H1 (cell line): ENCODE data around the gene COL6A3. TPM values are rescaled to one million over a fixed set of nuclear protein-coding genes. Genes with fewer than 3 reads are reported as not detected.

Experiments
- CTCF ChIA-PET: fragments of 300-600 bp; sonication (Branson Sonifier 250); formaldehyde crosslinking; loops from one replicate; lab custom pipeline; 2021; ENCODE audit not compliant: partially characterized antibody; lab: Charles Lee
- POLR2A ChIA-PET: fragments of 300-600 bp; sonication (Branson Sonifier 250); formaldehyde crosslinking; loops from one replicate; lab custom pipeline; 2021; ENCODE audit warnings: inconsistent platforms; ENCODE audit not compliant: partially characterized antibody; lab: Charles Lee
- DNase-seq, 2 experiments: peaks; one replicate each; pipeline versions ENCODE4 v3.0.0 to v3.0.0-alpha.2; 2010 to 2022; ENCODE audit warnings: low spot score in 2 of 2, low read depth in 1 of 2, mixed read lengths in 1 of 2
- FAIRE-seq: peaks from 2 replicates; lab custom pipeline; 2011; peaks lifted over from hg19 to GRCh38; lab: Jason Lieb, UNC
- H2AFZ ChIP-seq: 2 replicates; pipeline ENCODE4 v1.8.1; 2012; ENCODE audit warnings: low read length, inconsistent platforms
- H2AK5ac ChIP-seq: 2 replicates; pipeline ENCODE4 v1.6.1; 2013; ENCODE audit warnings: low read depth, low read length
- H2BK120ac ChIP-seq: replicated peaks from 2 replicates; pipeline ENCODE3; 2013; ENCODE audit warnings: low read depth, low read length, inconsistent platforms
- H2BK12ac ChIP-seq: 2 replicates; pipeline ENCODE4 v1.6.1; 2013; ENCODE audit warnings: low read depth, low read length
- H2BK15ac ChIP-seq: 2 replicates; pipeline ENCODE4 v1.6.1; 2013; ENCODE audit warnings: low read length
- H2BK20ac ChIP-seq: 2 replicates; pipeline ENCODE4 v1.6.1; 2013; ENCODE audit warnings: low read length
- H2BK5ac ChIP-seq: 2 replicates; pipeline ENCODE4 v1.6.1; 2013; ENCODE audit warnings: low read depth, low read length
- H3K14ac ChIP-seq: 2 replicates; pipeline ENCODE4 v1.6.1; 2013; ENCODE audit warnings: inconsistent platforms; ENCODE audit not compliant: insufficient read length
- H3K18ac ChIP-seq: 2 replicates; pipeline ENCODE4 v1.6.1; 2013; ENCODE audit warnings: low read length; ENCODE audit errors: extremely low read depth
- H3K23ac ChIP-seq: 2 replicates; pipeline ENCODE4 v1.6.1; 2013; ENCODE audit warnings: inconsistent platforms; ENCODE audit not compliant: insufficient read length
- H3K23me2 ChIP-seq: 2 replicates; pipeline ENCODE4 v1.6.1; 2013; ENCODE audit warnings: low read depth, low read length
- H3K27ac ChIP-seq: 2 replicates; pipeline ENCODE4 v1.6.1; 2011; ENCODE audit warnings: low read depth, low read length, inconsistent platforms
- H3K27me3 ChIP-seq, 4 experiments: replicated peaks in 1 of 4; 1 replicate in 1 of 4; 2 replicates in 3 of 4; pipeline versions ENCODE4 v1.6.1 to v1.8.1; 2011 to 2013; ENCODE audit warnings: low read length in 3 of 4, mild to moderate bottlenecking in 3 of 4, inconsistent platforms in 2 of 4, mixed read lengths in 2 of 4, moderate library complexity in 1 of 4; ENCODE audit not compliant: control insufficient read depth in 3 of 4, insufficient read depth in 3 of 4; ENCODE audit errors: extremely low read depth in 1 of 4
- H3K36me3 ChIP-seq, 4 experiments: 2 replicates each; pipeline versions ENCODE4 v1.6.1 to v1.8.1; 2011 to 2013; ENCODE audit warnings: mild to moderate bottlenecking in 4 of 4, low read length in 3 of 4, moderate library complexity in 2 of 4, control low read depth in 1 of 4, inconsistent platforms in 1 of 4; ENCODE audit not compliant: insufficient read depth in 4 of 4, control insufficient read depth in 2 of 4
- H3K4ac ChIP-seq: replicated peaks from 2 replicates; pipeline ENCODE3; 2013; ENCODE audit warnings: low read length, low read depth, mixed read lengths, inconsistent platforms; ENCODE audit not compliant: insufficient read length
- H3K4me1 ChIP-seq, 4 experiments: replicated peaks in 1 of 4; 1 replicate in 1 of 4; 2 replicates in 3 of 4; pipeline versions ENCODE4 v1.6.1 to v1.8.1; 2011 to 2013; ENCODE audit warnings: low read length in 3 of 4, inconsistent platforms in 2 of 4, mixed read lengths in 1 of 4; ENCODE audit not compliant: insufficient read depth in 4 of 4, control insufficient read depth in 3 of 4
- H3K4me2 ChIP-seq, 2 experiments: 2 replicates each; pipeline versions ENCODE4 v1.6.1 to v1.8.1; 2011 to 2013; ENCODE audit warnings: low read depth in 2 of 2, low read length in 2 of 2, control low read depth in 1 of 2, inconsistent platforms in 1 of 2, mild to moderate bottlenecking in 1 of 2; ENCODE audit not compliant: insufficient read depth in 1 of 2
- H3K4me3 ChIP-seq, 4 experiments: fragments of 200-600, 300-600 bp in 1 of 4; sonication (generic), shearing (Covaris generic), sonication (Bioruptor Twin) in 1 of 4; 2 replicates each; pipeline versions ENCODE4 v1.5.1 to v1.8.1; 2011 to 2016; ENCODE audit warnings: low read length in 4 of 4, low read depth in 3 of 4, control low read depth in 2 of 4, inconsistent platforms in 2 of 4, mild to moderate bottlenecking in 2 of 4, mixed read lengths in 1 of 4, moderate library complexity in 1 of 4; ENCODE audit not compliant: insufficient read depth in 2 of 4; ENCODE audit errors: extremely low read depth in 1 of 4
- H3K56ac ChIP-seq: replicated peaks from 2 replicates; pipeline ENCODE3; 2013; ENCODE audit warnings: low read depth, mild to moderate bottlenecking, mixed read lengths, low read length, inconsistent platforms; ENCODE audit not compliant: insufficient read length
- H3K79me1 ChIP-seq: 2 replicates; pipeline ENCODE4 v1.6.1; 2013; ENCODE audit warnings: low read depth, low read length, control low read depth
- H3K79me2 ChIP-seq, 2 experiments: 2 replicates each; pipeline versions ENCODE4 v1.6.1 to v1.8.1; 2012 to 2013; ENCODE audit warnings: low read length in 2 of 2, mild to moderate bottlenecking in 2 of 2, inconsistent platforms in 1 of 2; ENCODE audit not compliant: insufficient read depth in 2 of 2, control insufficient read depth in 1 of 2
- H3K9ac ChIP-seq, 4 experiments: replicated peaks in 1 of 4; 1 replicate in 1 of 4; 2 replicates in 3 of 4; pipeline versions ENCODE4 v1.6.1 to v1.8.1; 2011 to 2013; ENCODE audit warnings: low read depth in 3 of 4, low read length in 3 of 4, control low read depth in 2 of 4, mild to moderate bottlenecking in 2 of 4, moderate library complexity in 2 of 4, inconsistent platforms in 1 of 4; ENCODE audit errors: extremely low read depth in 1 of 4
- H3K9me3 ChIP-seq, 2 experiments: 2 replicates each; pipeline versions ENCODE4 v1.6.1 to v1.8.1; 2012 to 2013; ENCODE audit warnings: mild to moderate bottlenecking in 2 of 2, moderate library complexity in 2 of 2, control low read depth in 1 of 2, inconsistent platforms in 1 of 2, low read depth in 1 of 2, low read length in 1 of 2, mixed read lengths in 1 of 2; ENCODE audit not compliant: insufficient read depth in 2 of 2
- H4K20me1 ChIP-seq, 2 experiments: replicated peaks in 1 of 2; 2 replicates each; pipeline versions ENCODE3 to v1.8.1; 2011 to 2013; ENCODE audit warnings: inconsistent platforms in 2 of 2, low read length in 2 of 2, mild to moderate bottlenecking in 1 of 2; ENCODE audit not compliant: insufficient read depth in 2 of 2, control insufficient read depth in 1 of 2
- H4K5ac ChIP-seq: 2 replicates; pipeline ENCODE4 v1.6.1; 2013; ENCODE audit warnings: low read length, low read depth, mixed read lengths, inconsistent platforms; ENCODE audit not compliant: insufficient read length
- H4K8ac ChIP-seq: 2 replicates; pipeline ENCODE4 v1.8.0; 2013; ENCODE audit warnings: mild to moderate bottlenecking, moderate library complexity, low read length, inconsistent platforms; ENCODE audit not compliant: insufficient read depth; ENCODE audit errors: extremely low read depth
- H4K91ac ChIP-seq: replicated peaks from 2 replicates; pipeline ENCODE3; 2013; ENCODE audit warnings: low read length, mixed read lengths, inconsistent platforms; ENCODE audit not compliant: insufficient read length
- SP4 ChIP-seq: IDR thresholded peaks from 2 replicates; pipeline ENCODE4 v1.6.1; 2012; ENCODE audit warnings: low read length, inconsistent platforms
- WGBS, 2 experiments: shearing (Covaris generic) in 1 of 2; methylation state at CpG; one replicate each; pipeline versions ENCODE4 v1.1.6 to v1.1.7; 2013 to 2015; ENCODE audit warnings: low lambda C conversion rate in 2 of 2, mixed read lengths in 2 of 2, inconsistent platforms in 1 of 2, low coverage in 1 of 2, missing lambda C conversion rate in 1 of 2; ENCODE audit not compliant: insufficient replicate concordance in 2 of 2, insufficient coverage in 1 of 2, insufficient read length in 1 of 2; ENCODE audit errors: extremely low coverage in 1 of 2, missing lambda C conversion rate in 1 of 2; 5-methylcytosine and 5-hydroxymethylcytosine counted together
- polyA plus RNA-seq, 7 experiments: library from polyadenylated mRNA; depleted of rRNA in 3 of 7; stranded (reverse) in 5 of 7; unstranded in 2 of 7; fragments of >200 nt in 5 of 7; fragments of 200-250 nt in 2 of 7; gene quantifications; 1 replicate in 5 of 7; 2 replicates in 1 of 7; 4 replicates in 1 of 7; pipeline versions ENCODE4 v1.2.1 to v1.2.3, GENCODE V29; 2011 to 2013; ENCODE audit warnings: missing spikeins in 2 of 7, mixed read lengths in 2 of 7
- total RNA-seq: library from RNA; stranded (reverse); fragmentation: NEBNext Ultra II Directional; extraction: Animal tissue kit (Norgen Biotek cat#: 25700); gene quantifications from 2 replicates; pipeline ENCODE4 v1.2.1, GENCODE V29; 2021

The COL6A3 gene
- total and polyA plus RNA-seq, 2 of the 8 experiments (the other 6 are each of a cell fraction or from before 2014, with no cell fraction given), result 1.2 to 3.4 TPM

- Histone ChIP-seq H3K4me3 (no peak overlapping the region), H2AFZ (no peak overlapping the region), H3K36me3 (no peaks in the 10 kb centered on the region; a peak in 1 of 8 replicates), H3K9me3 (0 out of 4 replicates have a peak, but pooled peaks cover 0 to 2% of the 10 kb centered on the region in 2 experiments), H3K79me2 (no peaks in the 10 kb centered on the region), H3K9ac (no peak overlapping the region), H3K79me1 (no peaks in the 10 kb centered on the region), H3K23ac (no peak overlapping the region), H4K8ac (no peak overlapping the region), H3K4me1 (no peaks in the 10 kb centered on the region), H3K4me2 (no peak overlapping the region), H3K14ac (no peak overlapping the region), H3K23me2 (no peaks in the 10 kb centered on the region), H2BK20ac (no peak overlapping the region), H3K27me3 (no peaks in the 10 kb centered on the region), H2BK120ac (no peak overlapping the region), H2BK15ac (0 out of 2 replicates have a peak overlapping the region, but pooled peaks have one; percentile 34), H4K91ac (no peak overlapping the region), H4K5ac (no peak overlapping the region), H2BK12ac (no peak overlapping the region), H3K27ac (no peak overlapping the region), H2BK5ac (no peak overlapping the region), H2AK5ac (no peak overlapping the region), H3K56ac (no peak overlapping the region), H3K4ac (no peak overlapping the region), H3K18ac (no peak overlapping the region), H4K20me1 (no peaks in the 10 kb centered on the region)
- DNase-seq (no peak), FAIRE-seq (no peak)
- CTCF ChIA-PET, result interaction anchor here (0.6 kb wide), 1 partner anchor 135 kb away, joined by 3 read pairs; no protein-coding TSS in a partner anchor
- POLR2A ChIA-PET, result no interaction called here
- TF ChIP-seq SP4, result no peak
- WGBS, 2 experiments, result 90% methylated on average over 9 of the region's 9 CpGs; no CpG with 5 or more reads in 1 of the 2 experiments
Measured at GRCh38 chr2:237343993-237344392, 70.0 kb downstream of the COL6A3 start.
